Measurements from ENCODE around the gene NFYB.

The NFYB gene

GRCh38 chr12:104109446-104110271 is 28.4 kb downstream of the NFYB start:
- H3K27me3 ChIP-seq (ENCODE audit: control insufficient read depth, low read length) = no peaks in the 10 kb centered on the region
- H3K4me2 ChIP-seq (ENCODE audit: low read length) = no peak overlapping the region
- no peaks in the 10 kb centered on the region for H3K9me2 ChIP-seq (replicated peaks; ENCODE audit: control insufficient read depth, low read length)
- peaks cover under 1% of the 10 kb centered on the region; the same call in 1 of the 2 replicates for H3K36me3 ChIP-seq (ENCODE audit: control insufficient read depth, low read length)
- no peaks in the 10 kb centered on the region for H3K9me3 ChIP-seq (ENCODE audit: control insufficient read depth, insufficient read depth, low read length)
- H3K27ac ChIP-seq (ENCODE audit: low read depth, low read length) = no peak overlapping the region
- H3K4me1 ChIP-seq (ENCODE audit: control insufficient read depth, low read length) = 0 out of 2 replicates have a peak, but pooled peaks cover 2% of the 10 kb centered on the region
- H3K4me3 ChIP-seq (ENCODE audit: low read length) = no peak overlapping the region
- no peaks in the 10 kb centered on the region for H3F3A ChIP-seq (ENCODE audit: control insufficient read depth, insufficient read depth)
- H3K79me2 ChIP-seq (ENCODE audit: control insufficient read depth, low read length) = no peaks in the 10 kb centered on the region
- no peak for TF ChIP-seq EZH2phosphoT487 (IDR thresholded peaks at IDR 0.05; ENCODE audit: borderline replicate concordance, low read length)
- TF ChIP-seq CTCF (IDR thresholded peaks at IDR 0.05; ENCODE audit: low read depth, low read length, poor library complexity, severe bottlenecking) = peak; percentile 38
- H4K20me1 ChIP-seq (ENCODE audit: control insufficient read depth, insufficient read depth, low read depth, low read length) = no peaks in the 10 kb centered on the region

GRCh38 chr12:104108755-104109445 is 29.1 kb downstream of the NFYB start:
- H4K20me1 ChIP-seq (ENCODE audit: control insufficient read depth, insufficient read depth, low read depth, low read length) = no peaks in the 10 kb centered on the region
- TF ChIP-seq CTCF (IDR thresholded peaks at IDR 0.05; ENCODE audit: low read depth, low read length, poor library complexity, severe bottlenecking) = peak; percentile 92
- no peak for TF ChIP-seq EZH2phosphoT487 (IDR thresholded peaks at IDR 0.05; ENCODE audit: borderline replicate concordance, low read length)
- H3K4me1 ChIP-seq (ENCODE audit: control insufficient read depth, low read length) = 0 out of 2 replicates have a peak, but pooled peaks cover 2% of the 10 kb centered on the region
- no peak overlapping the region for H3K4me3 ChIP-seq (ENCODE audit: low read length)
- H3K4me2 ChIP-seq (ENCODE audit: low read length) = no peak overlapping the region
- no peaks in the 10 kb centered on the region for H3K9me2 ChIP-seq (replicated peaks; ENCODE audit: control insufficient read depth, low read length)
- H3K27ac ChIP-seq (ENCODE audit: low read depth, low read length) = no peak overlapping the region
- no peaks in the 10 kb centered on the region for H3F3A ChIP-seq (ENCODE audit: control insufficient read depth, insufficient read depth)
- H3K36me3 ChIP-seq (ENCODE audit: control insufficient read depth, low read length) = no peaks in the 10 kb centered on the region
- H3K79me2 ChIP-seq (ENCODE audit: control insufficient read depth, low read length) = no peaks in the 10 kb centered on the region
- no peaks in the 10 kb centered on the region for H3K27me3 ChIP-seq (ENCODE audit: control insufficient read depth, low read length)
- no peaks in the 10 kb centered on the region for H3K9me3 ChIP-seq (ENCODE audit: control insufficient read depth, insufficient read depth, low read length)

- H3K9me3 ChIP-seq (ENCODE audit: control insufficient read depth, insufficient read depth, low read length) = no peaks in the 10 kb centered on the region
- H3F3A ChIP-seq (ENCODE audit: control insufficient read depth, insufficient read depth) = no peaks in the 10 kb centered on the region
- no peak overlapping the region for H3K27ac ChIP-seq (ENCODE audit: low read depth, low read length)
- no peaks in the 10 kb centered on the region for H3K9me2 ChIP-seq (replicated peaks; ENCODE audit: control insufficient read depth, low read length)
- no peaks in the 10 kb centered on the region for H3K27me3 ChIP-seq (ENCODE audit: control insufficient read depth, low read length)
- 0 out of 2 replicates have a peak, but pooled peaks cover 2% of the 10 kb centered on the region for H3K4me1 ChIP-seq (ENCODE audit: control insufficient read depth, low read length)
- no peak overlapping the region for H3K4me2 ChIP-seq (ENCODE audit: low read length)
- no peak overlapping the region for H3K4me3 ChIP-seq (ENCODE audit: low read length)
- H3K79me2 ChIP-seq (ENCODE audit: control insufficient read depth, low read length) = no peaks in the 10 kb centered on the region
- peaks cover 4% of the 10 kb centered on the region for H3K36me3 ChIP-seq (ENCODE audit: control insufficient read depth, low read length)
- H4K20me1 ChIP-seq (ENCODE audit: control insufficient read depth, insufficient read depth, low read depth, low read length) = no peaks in the 10 kb centered on the region
- no peak for TF ChIP-seq CTCF (IDR thresholded peaks at IDR 0.05; ENCODE audit: low read depth, low read length, poor library complexity, severe bottlenecking)
- TF ChIP-seq EZH2phosphoT487 (IDR thresholded peaks at IDR 0.05; ENCODE audit: borderline replicate concordance, low read length) = no peak
These were observed 31.0 kb downstream of the NFYB start for GRCh38 chr12:104106965-104107364.
